ENCODE results near the gene DPP3. TPM values are rescaled to one million over a fixed set of nuclear protein-coding genes. Genes with fewer than 3 reads are reported as not detected.

Gene DPP3
- total RNA-seq, 2 experiments from 2014 or later = 47.2 to 53.4 TPM

DNA sequence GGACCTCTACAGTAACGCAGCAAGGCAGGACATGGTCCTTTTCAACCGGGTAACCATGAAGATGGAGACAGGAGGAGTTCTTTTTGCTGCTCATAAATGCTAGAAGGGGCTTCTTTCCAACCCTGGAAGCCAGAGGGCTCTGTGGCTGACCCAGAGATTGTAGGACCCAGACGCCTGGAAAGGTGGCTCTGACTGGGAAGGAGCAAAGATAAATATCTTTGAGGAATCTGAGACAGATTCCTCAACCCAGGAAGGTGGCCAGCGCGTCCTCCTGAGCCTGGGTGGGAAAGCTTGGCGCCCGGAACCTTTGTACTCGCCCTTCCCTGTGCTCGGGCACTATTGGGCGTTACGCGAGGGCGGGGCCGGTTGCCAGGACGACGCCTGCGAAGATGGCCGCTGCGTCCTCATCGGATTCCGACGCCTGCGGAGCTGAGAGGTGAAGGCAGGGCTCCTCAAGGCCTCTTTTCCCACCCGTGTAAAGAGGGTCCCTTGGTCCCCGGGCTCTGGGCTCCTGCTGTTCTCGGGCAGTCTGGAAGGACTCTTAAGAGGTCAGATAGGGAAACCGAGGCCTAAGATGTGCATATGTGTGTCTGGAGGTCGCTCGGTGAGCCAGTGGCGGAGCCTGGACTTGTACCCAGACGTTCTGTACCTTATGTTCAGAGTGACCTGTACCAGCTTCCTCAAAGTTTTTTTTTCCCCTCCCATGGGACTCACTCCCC, 30.2 kb downstream of the DPP3 start, which contains the start of gene BBS1:
TSS of gene BBS1 (plus strand) at position 365 of the 719 bp plus-strand sequence. CDS start at position 390, 25 bp downstream.
- no peaks in the 10 kb centered on the region for H3K9me3 ChIP-seq (ENCODE audit: low read length)
- intact Hi-C loops (cut with micrococcal nuclease; ENCODE audit: unreplicated experiment) = no loop called here
- peak within 1 kb of the TSS; percentile 72 for H3K4me3 ChIP-seq (ENCODE audit: low read depth, low read length, poor library complexity, severe bottlenecking)
- no peaks in the 10 kb centered on the region for H4K20me1 ChIP-seq (ENCODE audit: insufficient read depth, low read length)
- H2AFZ ChIP-seq (ENCODE audit: low read length) = peak within 1 kb of the TSS; percentile 82
- DNase-seq (ENCODE audit: low spot score) = peak; percentile 71
- TSS peak; percentile 41 for BruUV-seq (replicated peaks)
- peak within 1 kb of the TSS; percentile 73 for H3K4me2 ChIP-seq (ENCODE audit: low read length)
- TF ChIP-seq, protein P1, sequence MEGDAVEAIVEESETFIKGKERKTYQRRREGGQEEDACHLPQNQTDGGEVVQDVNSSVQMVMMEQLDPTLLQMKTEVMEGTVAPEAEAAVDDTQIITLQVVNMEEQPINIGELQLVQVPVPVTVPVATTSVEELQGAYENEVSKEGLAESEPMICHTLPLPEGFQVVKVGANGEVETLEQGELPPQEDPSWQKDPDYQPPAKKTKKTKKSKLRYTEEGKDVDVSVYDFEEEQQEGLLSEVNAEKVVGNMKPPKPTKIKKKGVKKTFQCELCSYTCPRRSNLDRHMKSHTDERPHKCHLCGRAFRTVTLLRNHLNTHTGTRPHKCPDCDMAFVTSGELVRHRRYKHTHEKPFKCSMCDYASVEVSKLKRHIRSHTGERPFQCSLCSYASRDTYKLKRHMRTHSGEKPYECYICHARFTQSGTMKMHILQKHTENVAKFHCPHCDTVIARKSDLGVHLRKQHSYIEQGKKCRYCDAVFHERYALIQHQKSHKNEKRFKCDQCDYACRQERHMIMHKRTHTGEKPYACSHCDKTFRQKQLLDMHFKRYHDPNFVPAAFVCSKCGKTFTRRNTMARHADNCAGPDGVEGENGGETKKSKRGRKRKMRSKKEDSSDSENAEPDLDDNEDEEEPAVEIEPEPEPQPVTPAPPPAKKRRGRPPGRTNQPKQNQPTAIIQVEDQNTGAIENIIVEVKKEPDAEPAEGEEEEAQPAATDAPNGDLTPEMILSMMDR (conservative IDR thresholded peaks at IDR 0.05; ENCODE audit: low read length) = no peak
- TF ChIP-seq EZH2phosphoT487 (IDR thresholded peaks at IDR 0.05; ENCODE audit: borderline replicate concordance, low read depth, low read length) = no peak
- peaks cover 6% of the 10 kb centered on the region; the same call in 1 of the 2 replicates for H3K36me3 ChIP-seq (ENCODE audit: insufficient read depth, low read length)
- ChIA-PET CTCF (ENCODE audit: unreplicated experiment) (no interaction called here), POLR2A (interaction anchor here (0.5 to 0.7 kb wide), 2 partner anchors 28 to 49 kb away, joined by 3 to 4 read pairs; no protein-coding TSS in a partner anchor)
- H3K79me2 ChIP-seq (ENCODE audit: insufficient read depth, low read depth, low read length) = no peaks in the 10 kb centered on the region
- no peak within 1 kb of the TSS for H3K27ac ChIP-seq (ENCODE audit: low read depth, low read length, poor library complexity, severe bottlenecking)
- H3K4me1 ChIP-seq (ENCODE audit: insufficient read depth, low read length, poor library complexity, severe bottlenecking) = peaks cover 4% of the 10 kb centered on the region
- H3K9me2 ChIP-seq (ENCODE audit: insufficient read depth, low read length) = no peaks in the 10 kb centered on the region

DNA sequence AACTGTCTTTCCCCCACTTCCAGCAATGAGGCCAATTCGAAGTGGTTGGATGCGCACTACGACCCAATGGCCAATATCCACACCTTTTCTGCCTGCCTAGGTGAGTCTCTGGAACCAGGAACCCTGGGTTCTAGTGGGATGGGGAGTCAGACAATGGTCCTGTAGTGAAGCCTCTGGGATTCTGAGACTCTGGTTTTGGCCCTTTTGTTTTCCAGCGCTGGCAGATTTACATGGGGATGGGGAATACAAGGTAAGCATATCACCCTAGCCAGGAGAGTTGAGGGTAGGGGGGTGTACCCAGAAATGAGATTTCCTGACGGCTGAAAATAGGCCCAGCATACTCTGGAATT, 30.7 kb downstream of the DPP3 start:
- no peak for DNase-seq (ENCODE audit: low spot score)
- Histone ChIP-seq H3K4me2 (ENCODE audit: low read length) (peak overlapping the region; percentile 73), H4K20me1 (ENCODE audit: insufficient read depth, low read length) (no peaks in the 10 kb centered on the region), H3K9me2 (ENCODE audit: insufficient read depth, low read length) (no peaks in the 10 kb centered on the region), H3K9me3 (ENCODE audit: low read length) (no peaks in the 10 kb centered on the region), H3K4me3 (ENCODE audit: low read depth, low read length, poor library complexity, severe bottlenecking) (peak overlapping the region; percentile 72), H3K36me3 (ENCODE audit: insufficient read depth, low read length) (peaks cover 4% of the 10 kb centered on the region; the same call in 1 of the 2 replicates), H3K79me2 (ENCODE audit: insufficient read depth, low read depth, low read length) (no peaks in the 10 kb centered on the region), H3K27ac (ENCODE audit: low read depth, low read length, poor library complexity, severe bottlenecking) (no peak overlapping the region), H3K4me1 (ENCODE audit: insufficient read depth, low read length, poor library complexity, severe bottlenecking) (peaks cover 4% of the 10 kb centered on the region), H2AFZ (ENCODE audit: low read length) (peak overlapping the region; percentile 82; the same call in 1 of the 2 replicates)
- ChIA-PET POLR2A (interaction anchor here (0.5 kb wide), 1 partner anchor 27 kb away, joined by 3 read pairs; no protein-coding TSS in a partner anchor), CTCF (ENCODE audit: unreplicated experiment) (no interaction called here)
- intact Hi-C loops (cut with micrococcal nuclease; ENCODE audit: unreplicated experiment) = no loop called here
- no peak for TF ChIP-seq EZH2phosphoT487 (IDR thresholded peaks at IDR 0.05; ENCODE audit: borderline replicate concordance, low read depth, low read length)
- TF ChIP-seq, protein P1 (conservative IDR thresholded peaks at IDR 0.05; ENCODE audit: low read length) = no peak
- no TSS peak for BruUV-seq (replicated peaks)

DNA sequence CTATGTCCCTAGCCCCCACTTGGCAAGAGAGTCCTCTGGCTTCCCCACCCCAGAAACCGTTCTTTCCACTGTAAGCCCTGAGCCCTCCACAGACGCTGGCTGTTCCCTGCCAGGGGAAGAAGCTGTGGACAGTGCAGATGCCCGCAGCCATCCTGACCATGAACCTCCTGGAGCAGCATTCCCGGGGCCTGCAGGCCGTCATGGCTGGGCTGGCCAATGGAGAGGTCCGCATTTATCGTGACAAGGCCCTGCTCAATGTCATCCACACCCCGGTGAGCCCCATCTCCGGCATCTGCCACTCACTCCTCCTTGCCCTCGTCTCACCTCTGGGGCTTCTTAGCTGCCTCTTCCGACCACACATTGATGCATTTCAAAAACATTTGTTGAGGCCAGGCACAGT, 43.4 kb downstream of the DPP3 start:
- Histone ChIP-seq H3K9me3 (ENCODE audit: low read length) (no peaks in the 10 kb centered on the region), H3K27ac (ENCODE audit: low read depth, low read length, poor library complexity, severe bottlenecking) (no peak overlapping the region), H3K9me2 (ENCODE audit: insufficient read depth, low read length) (no peaks in the 10 kb centered on the region), H3K4me1 (ENCODE audit: insufficient read depth, low read length, poor library complexity, severe bottlenecking) (no peaks in the 10 kb centered on the region), H3K4me3 (ENCODE audit: low read depth, low read length, poor library complexity, severe bottlenecking) (no peak overlapping the region), H3K4me2 (ENCODE audit: low read length) (no peak overlapping the region), H3K79me2 (ENCODE audit: insufficient read depth, low read depth, low read length) (no peaks in the 10 kb centered on the region), H2AFZ (ENCODE audit: low read length) (no peak overlapping the region), H3K36me3 (ENCODE audit: insufficient read depth, low read length) (no peaks in the 10 kb centered on the region; the same call in 1 of the 2 replicates), H4K20me1 (ENCODE audit: insufficient read depth, low read length) (no peaks in the 10 kb centered on the region)
- BruUV-seq (replicated peaks) = no TSS peak
- TF ChIP-seq, protein P1 (conservative IDR thresholded peaks at IDR 0.05; ENCODE audit: low read length) = no peak
- TF ChIP-seq EZH2phosphoT487 (IDR thresholded peaks at IDR 0.05; ENCODE audit: borderline replicate concordance, low read depth, low read length) = no peak
- intact Hi-C loops (cut with micrococcal nuclease; ENCODE audit: unreplicated experiment) = no loop called here
- POLR2A ChIA-PET = interaction anchor here (0.7 kb wide), 1 partner anchor 8 kb away, joined by 4 read pairs; no protein-coding TSS in a partner anchor
- CTCF ChIA-PET (ENCODE audit: unreplicated experiment) = no interaction called here
- no peak for DNase-seq (ENCODE audit: low spot score)
